Measurements from ENCODE around the gene MOGAT2.
"Not testable (repeated sequence)": the region's sequence is repeated elsewhere in the genome, so short reads cannot be mapped to it uniquely, and the experiment has no call there.

The MOGAT2 gene

GRCh38 chr11:75719340-75720239 lies 2.0 kb downstream of the MOGAT2 start:
- no peak for DNase-seq

GRCh38 chr11:75720639-75721038 lies 3.0 kb downstream of the MOGAT2 start:
- no peak for DNase-seq

GRCh38 chr11:75721852-75722668 lies 4.4 kb downstream of the MOGAT2 start:
- DNase-seq, result no peak

GRCh38 chr11:75722669-75723042 lies 5.0 kb downstream of the MOGAT2 start:
- DNase-seq, result no peak

- no peak for DNase-seq
These were observed 8.1 kb downstream of the MOGAT2 start for GRCh38 chr11:75725547-75726320.

- DNase-seq, result no peak
These were observed 11.4 kb downstream of the MOGAT2 start for GRCh38 chr11:75728992-75729391.

- DNase-seq, result no peak
These were observed 13.5 kb downstream of the MOGAT2 start for GRCh38 chr11:75731095-75731494.

- DNase-seq, result no peak
These were observed 15.4 kb downstream of the MOGAT2 start for GRCh38 chr11:75733071-75733430.

GRCh38 chr11:75733431-75734107 lies 15.9 kb downstream of the MOGAT2 start:
- no peak for DNase-seq

- no peak for DNase-seq
These were observed 17.0 kb downstream of the MOGAT2 start for GRCh38 chr11:75734491-75735180.

- DNase-seq, result no peak
These were observed 17.7 kb downstream of the MOGAT2 start for GRCh38 chr11:75735181-75735845.

GRCh38 chr11:75737314-75737713 lies 19.7 kb downstream of the MOGAT2 start:
- no peak for DNase-seq

- no peak for DNase-seq
These were observed 23.0 kb downstream of the MOGAT2 start for GRCh38 chr11:75740681-75741080.

- DNase-seq, result not testable (repeated sequence)
These were observed 25.5 kb downstream of the MOGAT2 start for GRCh38 chr11:75743159-75743558.

GRCh38 chr11:75743711-75744563 lies 26.3 kb downstream of the MOGAT2 start:
- DNase-seq, result no peak

- DNase-seq, result no peak
These were observed 28.2 kb downstream of the MOGAT2 start for GRCh38 chr11:75745807-75746206.

- not testable (repeated sequence) for DNase-seq
These were observed 31.2 kb downstream of the MOGAT2 start for GRCh38 chr11:75748729-75749273.

- DNase-seq, result not testable (repeated sequence)
These were observed 37.3 kb downstream of the MOGAT2 start for GRCh38 chr11:75754933-75755332.

- no peak for DNase-seq
These were observed 40.0 kb downstream of the MOGAT2 start for GRCh38 chr11:75757651-75758050.

- DNase-seq, result no peak
These were observed 42.2 kb downstream of the MOGAT2 start for GRCh38 chr11:75759832-75760231.
